Tibial artery (tissue), 4 donors: ENCODE data around the gene NRXN3.

Source experiments
- DNase-seq, 2 donors: peaks; one replicate each; pipeline ENCODE4 v3.0.0-alpha.2; 2019
- H3K27ac ChIP-seq, 2 donors: fragments of 200-600 bp; sonication (generic) in 1 of 2; 1 replicate in 1 of 2; 2 replicates in 1 of 2; pipeline ENCODE4 v1.5.1; 2018 to 2019; ENCODE audit warnings: mild to moderate bottlenecking in 1 of 2
- H3K27me3 ChIP-seq, 2 donors: fragments of 200-600 bp; sonication (generic) in 1 of 2; one replicate each; pipeline versions ENCODE4 v1.5.1 to v1.6.0; 2016 to 2019
- H3K36me3 ChIP-seq, 3 donors: fragments of 200-600 bp; sonication (generic) in 2 of 3; one replicate each; pipeline ENCODE4 v1.5.1; 2016 to 2019; ENCODE audit warnings: mild to moderate bottlenecking in 2 of 3
- H3K4me1 ChIP-seq, 4 donors: fragments of 200-600 bp; sonication (generic) in 2 of 4; 1 replicate in 3 of 4; 2 replicates in 1 of 4; pipeline ENCODE4 v1.5.1; 2016 to 2019
- H3K4me3 ChIP-seq, 2 donors: fragments of 200-600 bp; sonication (generic) in 1 of 2; 1 replicate in 1 of 2; 2 replicates in 1 of 2; pipeline ENCODE4 v1.5.1; 2018 to 2019; ENCODE audit warnings: mild to moderate bottlenecking in 2 of 2
- H3K9me3 ChIP-seq, 3 donors: fragments of 200-600 bp; sonication (generic) in 1 of 3; one replicate each; pipeline ENCODE4 v1.5.1; 2016 to 2019
- CTCF ChIP-seq, 2 experiments: fragments of 200-600 bp in 1 of 2; fragments of 450-650 bp in 1 of 2; IDR thresholded peaks; one replicate each; pipeline ENCODE4 v1.5.1; 2017 to 2019; ENCODE audit warnings: antibody characterized with exemption in 2 of 2, mild to moderate bottlenecking in 1 of 2, moderate library complexity in 1 of 2
- intact Hi-C: fragments of 100-400 bp; cut with DNase I; formaldehyde crosslinking; loops from one replicate; pipeline ENCODE4 v1.15.0; 2023; ENCODE audit warnings: low total_unique reads

NRXN3 gene

GRCh38 chr14:78838959-78839358, 668.8 kb downstream of the NRXN3 start:
- no peak for TF ChIP-seq CTCF (IDR thresholded peaks at IDR 0.05)
- Histone ChIP-seq H3K27me3 (no peaks in the 10 kb centered on the region), H3K9me3 (no peaks in the 10 kb centered on the region), H3K27ac (no peak overlapping the region), H3K4me3 (no peak overlapping the region), H3K36me3 (no peaks in the 10 kb centered on the region), H3K4me1 (no peaks in the 10 kb centered on the region)
- no peak for DNase-seq
- intact Hi-C loops = no loop called here

GRCh38 chr14:78840898-78841297, 670.7 kb downstream of the NRXN3 start:
- no peak for TF ChIP-seq CTCF (IDR thresholded peaks at IDR 0.05)
- Histone ChIP-seq H3K4me3 (no peak overlapping the region), H3K9me3 (no peaks in the 10 kb centered on the region)

GRCh38 chr14:78847801-78848200, 677.6 kb downstream of the NRXN3 start:
- DNase-seq = no peak
- Histone ChIP-seq H3K4me1 (no peaks in the 10 kb centered on the region), H3K36me3 (no peaks in the 10 kb centered on the region), H3K9me3 (no peaks in the 10 kb centered on the region), H3K4me3 (no peak overlapping the region), H3K27ac (no peak overlapping the region), H3K27me3 (no peaks in the 10 kb centered on the region)
- intact Hi-C loops = loop anchor here (10.0 kb wide), 1 partner anchor 1573 kb away; the partner anchor contains the start of gene NGB
- no peak for TF ChIP-seq CTCF (IDR thresholded peaks at IDR 0.05)

More at GRCh38 chr14:78840898-78841297, 670.7 kb downstream of the NRXN3 start:
- Histone ChIP-seq H3K27me3 (no peaks in the 10 kb centered on the region), H3K4me1 (no peaks in the 10 kb centered on the region), H3K27ac (no peak overlapping the region), H3K36me3 (no peaks in the 10 kb centered on the region)
- intact Hi-C loops = loop anchor here (10.0 kb wide), 1 partner anchor 1566 kb away; the partner anchor contains the start of gene NGB
- DNase-seq = no peak

GRCh38 chr14:78848234-78848820, 678.2 kb downstream of the NRXN3 start:
- H3K4me3 ChIP-seq = no peak overlapping the region
- H3K4me1 ChIP-seq = no peaks in the 10 kb centered on the region
- no peak for DNase-seq
- H3K36me3 ChIP-seq = no peaks in the 10 kb centered on the region
- TF ChIP-seq CTCF (IDR thresholded peaks at IDR 0.05) = peak; percentile 47 to 57
- H3K27ac ChIP-seq = no peak overlapping the region
- intact Hi-C loops = loop anchor here (10.0 kb wide), 1 partner anchor 1574 kb away; the partner anchor contains the start of gene NGB
- H3K9me3 ChIP-seq = no peaks in the 10 kb centered on the region
- no peaks in the 10 kb centered on the region for H3K27me3 ChIP-seq

GRCh38 chr14:78849952-78850351, 679.8 kb downstream of the NRXN3 start:
- intact Hi-C loops = loop anchor here (10.0 kb wide), 1 partner anchor 1575 kb away; the partner anchor contains the start of gene NGB
- no peaks in the 10 kb centered on the region for H3K27me3 ChIP-seq
- no peaks in the 10 kb centered on the region for H3K36me3 ChIP-seq
- TF ChIP-seq CTCF (IDR thresholded peaks at IDR 0.05) = no peak
- H3K4me1 ChIP-seq = no peaks in the 10 kb centered on the region
- no peak overlapping the region for H3K27ac ChIP-seq
- no peak overlapping the region for H3K4me3 ChIP-seq
- H3K9me3 ChIP-seq = no peaks in the 10 kb centered on the region
- no peak for DNase-seq
